HCT116 (cell line): Measurements from ENCODE around the gene UXT.

Experiments used
- CEBPB ChIP-seq: IDR thresholded peaks from 2 replicates; pipeline ENCODE4 v1.6.1; 2012; ENCODE audit warnings: low read depth
- CTCF ChIP-seq, 3 experiments: fragments of 200-600 bp in 1 of 3; sonication (generic) in 1 of 3; IDR thresholded peaks in 2 of 3; conservative IDR thresholded peaks in 1 of 3; 2 replicates each; pipeline ENCODE4 v1.5.1; 2012 to 2017; ENCODE audit warnings: low read depth in 2 of 3, low read length in 2 of 3, antibody characterized with exemption in 1 of 3, borderline replicate concordance in 1 of 3, control low read depth in 1 of 3, mild to moderate bottlenecking in 1 of 3, mixed read lengths in 1 of 3, mixed run types in 1 of 3, moderate library complexity in 1 of 3; ENCODE audit not compliant: insufficient read depth in 1 of 3
- EZH2 ChIP-seq: fragments of 200-600 bp; sonication (generic); IDR thresholded peaks from 2 replicates; pipeline ENCODE4 v1.6.1; 2017; ENCODE audit warnings: antibody characterized with exemption, mixed run types
- JUND ChIP-seq: IDR thresholded peaks from 2 replicates; pipeline ENCODE4 v1.6.1; 2012
- POLR2A ChIP-seq: IDR thresholded peaks from 2 replicates; pipeline ENCODE4 v1.7.0; 2011; ENCODE audit warnings: borderline replicate concordance; ENCODE audit not compliant: insufficient read depth, insufficient read length; ENCODE audit errors: extremely low read depth
- ZBTB33 ChIP-seq: IDR thresholded peaks from 2 replicates; pipeline ENCODE4 v1.6.1; 2011; ENCODE audit warnings: mild to moderate bottlenecking, low read length, moderate library complexity; ENCODE audit not compliant: insufficient replicate concordance; ENCODE audit errors: extremely low read depth
- ZNF274 ChIP-seq: fragments of 200-500 bp; sonication (Bioruptor generic); IDR thresholded peaks from 2 replicates; pipeline ENCODE4 v1.6.1; 2014; ENCODE audit warnings: mild to moderate bottlenecking, low read depth, low read length, inconsistent platforms
- TF ChIP-seq, protein P1 (sequence below): IDR thresholded peaks from 2 replicates; pipeline ENCODE4 v1.6.1; 2012
- TF ChIP-seq, protein P2 (sequence below): IDR thresholded peaks from 2 replicates; pipeline ENCODE4 v1.6.1; 2012; ENCODE audit warnings: low read depth

DNA sequence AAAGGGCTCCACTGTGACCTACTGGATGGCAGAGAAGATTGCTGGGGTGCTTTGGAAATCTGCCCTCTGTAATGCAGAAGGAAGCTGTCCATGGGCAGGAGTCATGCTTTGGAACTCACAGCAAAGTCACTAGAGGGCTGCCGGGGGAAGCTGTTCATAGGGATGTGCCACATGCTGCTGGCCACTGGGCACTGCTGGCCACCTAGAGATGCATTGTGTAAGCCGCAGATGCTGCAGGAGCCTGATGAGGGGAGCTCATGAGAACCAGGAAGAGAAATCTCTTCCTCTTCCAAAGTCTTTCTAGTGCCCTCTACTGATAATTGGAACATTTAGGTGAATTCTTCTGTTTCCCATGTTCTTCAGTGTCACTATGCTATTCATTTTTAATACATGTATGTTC, 31.2 kb upstream of the UXT start:
- no peak for TF ChIP-seq EZH2
- no peak for TF ChIP-seq JUND
- TF ChIP-seq CTCF (IDR thresholded peaks at IDR 0.05 in 2 of 3, conservative IDR thresholded peaks at IDR 0.05 in 1 of 3; ENCODE audit: borderline replicate concordance in 1 of 3, insufficient read depth in 1 of 3, low read depth in 2 of 3, low read length in 2 of 3) = peak in 1 of 3 experiments; percentile 32; a peak in 1 of 6 replicates
- TF ChIP-seq ZBTB33 = no peak
- TF ChIP-seq CEBPB = no peak
- no peak for TF ChIP-seq POLR2A
- TF ChIP-seq, protein P1, sequence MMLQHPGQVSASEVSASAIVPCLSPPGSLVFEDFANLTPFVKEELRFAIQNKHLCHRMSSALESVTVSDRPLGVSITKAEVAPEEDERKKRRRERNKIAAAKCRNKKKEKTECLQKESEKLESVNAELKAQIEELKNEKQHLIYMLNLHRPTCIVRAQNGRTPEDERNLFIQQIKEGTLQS = no peak
- TF ChIP-seq ZNF274 = no peak
- TF ChIP-seq, protein P2, sequence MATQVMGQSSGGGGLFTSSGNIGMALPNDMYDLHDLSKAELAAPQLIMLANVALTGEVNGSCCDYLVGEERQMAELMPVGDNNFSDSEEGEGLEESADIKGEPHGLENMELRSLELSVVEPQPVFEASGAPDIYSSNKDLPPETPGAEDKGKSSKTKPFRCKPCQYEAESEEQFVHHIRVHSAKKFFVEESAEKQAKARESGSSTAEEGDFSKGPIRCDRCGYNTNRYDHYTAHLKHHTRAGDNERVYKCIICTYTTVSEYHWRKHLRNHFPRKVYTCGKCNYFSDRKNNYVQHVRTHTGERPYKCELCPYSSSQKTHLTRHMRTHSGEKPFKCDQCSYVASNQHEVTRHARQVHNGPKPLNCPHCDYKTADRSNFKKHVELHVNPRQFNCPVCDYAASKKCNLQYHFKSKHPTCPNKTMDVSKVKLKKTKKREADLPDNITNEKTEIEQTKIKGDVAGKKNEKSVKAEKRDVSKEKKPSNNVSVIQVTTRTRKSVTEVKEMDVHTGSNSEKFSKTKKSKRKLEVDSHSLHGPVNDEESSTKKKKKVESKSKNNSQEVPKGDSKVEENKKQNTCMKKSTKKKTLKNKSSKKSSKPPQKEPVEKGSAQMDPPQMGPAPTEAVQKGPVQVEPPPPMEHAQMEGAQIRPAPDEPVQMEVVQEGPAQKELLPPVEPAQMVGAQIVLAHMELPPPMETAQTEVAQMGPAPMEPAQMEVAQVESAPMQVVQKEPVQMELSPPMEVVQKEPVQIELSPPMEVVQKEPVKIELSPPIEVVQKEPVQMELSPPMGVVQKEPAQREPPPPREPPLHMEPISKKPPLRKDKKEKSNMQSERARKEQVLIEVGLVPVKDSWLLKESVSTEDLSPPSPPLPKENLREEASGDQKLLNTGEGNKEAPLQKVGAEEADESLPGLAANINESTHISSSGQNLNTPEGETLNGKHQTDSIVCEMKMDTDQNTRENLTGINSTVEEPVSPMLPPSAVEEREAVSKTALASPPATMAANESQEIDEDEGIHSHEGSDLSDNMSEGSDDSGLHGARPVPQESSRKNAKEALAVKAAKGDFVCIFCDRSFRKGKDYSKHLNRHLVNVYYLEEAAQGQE = no peak
